22Rv1 (cell line): Measurements from ENCODE around the gene PTS.

Source experiments
- ZFX ChIP-seq: fragments of 450-650 bp; IDR thresholded peaks from 2 replicates; pipeline ENCODE4 v1.6.1; 2017; ENCODE audit warnings: antibody characterized with exemption, borderline replicate concordance
- TF ChIP-seq, protein P1 (sequence below): fragments of 450-650 bp; IDR thresholded peaks from 2 replicates; pipeline ENCODE4 v1.5.1; 2017; ENCODE audit warnings: mild to moderate bottlenecking

DNA sequence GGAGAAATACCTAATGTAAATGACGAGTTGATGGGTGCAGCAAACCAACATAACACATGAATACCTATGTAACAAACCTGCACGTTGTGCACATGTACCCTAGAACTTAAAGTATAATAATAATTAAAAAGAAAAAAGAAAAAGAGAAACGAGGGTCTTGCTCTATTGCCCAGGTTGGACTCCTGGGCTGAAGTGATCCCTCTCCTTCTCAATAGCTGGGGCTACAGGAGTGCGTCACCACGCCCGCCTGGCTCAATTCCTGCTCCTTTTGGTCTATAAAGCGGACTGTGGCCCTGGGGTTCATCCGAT, 521 bp upstream of the PTS start:
- TF ChIP-seq, protein P1, sequence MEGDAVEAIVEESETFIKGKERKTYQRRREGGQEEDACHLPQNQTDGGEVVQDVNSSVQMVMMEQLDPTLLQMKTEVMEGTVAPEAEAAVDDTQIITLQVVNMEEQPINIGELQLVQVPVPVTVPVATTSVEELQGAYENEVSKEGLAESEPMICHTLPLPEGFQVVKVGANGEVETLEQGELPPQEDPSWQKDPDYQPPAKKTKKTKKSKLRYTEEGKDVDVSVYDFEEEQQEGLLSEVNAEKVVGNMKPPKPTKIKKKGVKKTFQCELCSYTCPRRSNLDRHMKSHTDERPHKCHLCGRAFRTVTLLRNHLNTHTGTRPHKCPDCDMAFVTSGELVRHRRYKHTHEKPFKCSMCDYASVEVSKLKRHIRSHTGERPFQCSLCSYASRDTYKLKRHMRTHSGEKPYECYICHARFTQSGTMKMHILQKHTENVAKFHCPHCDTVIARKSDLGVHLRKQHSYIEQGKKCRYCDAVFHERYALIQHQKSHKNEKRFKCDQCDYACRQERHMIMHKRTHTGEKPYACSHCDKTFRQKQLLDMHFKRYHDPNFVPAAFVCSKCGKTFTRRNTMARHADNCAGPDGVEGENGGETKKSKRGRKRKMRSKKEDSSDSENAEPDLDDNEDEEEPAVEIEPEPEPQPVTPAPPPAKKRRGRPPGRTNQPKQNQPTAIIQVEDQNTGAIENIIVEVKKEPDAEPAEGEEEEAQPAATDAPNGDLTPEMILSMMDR = no peak
- TF ChIP-seq ZFX = no peak
